GM18907 (cell line): Measurements from ENCODE around the gene NUP160.
A peak's percentile ranks its signal among the peaks of the same experiment; 100 is the strongest.
"Not testable (repeated sequence)": the region's sequence is repeated elsewhere in the genome, so short reads cannot be mapped to it uniquely, and the experiment has no call there.

Experiments
- ATAC-seq: cut with Tn5 transposase; IDR thresholded peaks from one replicate; pipeline ENCODE4 v1.9.1; 2021; ENCODE audit warnings: mild to moderate bottlenecking, moderate library complexity; ENCODE audit not compliant: unreplicated experiment

NUP160 gene

GRCh38 chr11:47847892-47848699 is at the start of gene NUP160:
NUP160 (minus strand) TSS chr11:47848350; CDS start chr11:47848318, 32 bp downstream.
- peak; percentile 88 for ATAC-seq

- ATAC-seq, result no peak
These were observed 48.0 kb upstream of the NUP160 start for GRCh38 chr11:47896199-47896598.

GRCh38 chr11:47895035-47895434 is 46.9 kb upstream of the NUP160 start:
- ATAC-seq, result no peak

- not testable (repeated sequence) for ATAC-seq
These were observed 44.6 kb upstream of the NUP160 start for GRCh38 chr11:47892546-47893276.

- no peak for ATAC-seq
These were observed 43.7 kb upstream of the NUP160 start for GRCh38 chr11:47891886-47892285.

- ATAC-seq, result no peak
These were observed 41.7 kb upstream of the NUP160 start for GRCh38 chr11:47889714-47890441.

- no peak for ATAC-seq
These were observed 39.9 kb upstream of the NUP160 start for GRCh38 chr11:47887910-47888569.

GRCh38 chr11:47886096-47886495 is 37.9 kb upstream of the NUP160 start:
- no peak for ATAC-seq

GRCh38 chr11:47882437-47882836 is 34.3 kb upstream of the NUP160 start:
- not testable (repeated sequence) for ATAC-seq

- ATAC-seq, result no peak
These were observed 33.0 kb upstream of the NUP160 start for GRCh38 chr11:47881145-47881544.

GRCh38 chr11:47879259-47880158 is 31.4 kb upstream of the NUP160 start:
- no peak for ATAC-seq

- not testable (repeated sequence) for ATAC-seq
These were observed 27.7 kb upstream of the NUP160 start for GRCh38 chr11:47875858-47876257.

- ATAC-seq, result no peak
These were observed 22.3 kb upstream of the NUP160 start for GRCh38 chr11:47870404-47870803.

GRCh38 chr11:47869544-47870393 is 21.6 kb upstream of the NUP160 start:
- no peak for ATAC-seq

GRCh38 chr11:47867823-47868222 is 19.7 kb upstream of the NUP160 start:
- ATAC-seq, result no peak

- not testable (repeated sequence) for ATAC-seq
These were observed 18.7 kb upstream of the NUP160 start for GRCh38 chr11:47866892-47867291.

GRCh38 chr11:47864901-47865300 is 16.8 kb upstream of the NUP160 start:
- no peak for ATAC-seq

- no peak for ATAC-seq
These were observed 15.8 kb upstream of the NUP160 start for GRCh38 chr11:47863898-47864430.
